Stomach (tissue), 4 donors: Measurements from ENCODE around the gene PLPP4.

Experiments used
- CTCF ChIP-seq, 7 experiments: fragments of 450-650 bp in 4 of 7; fragments of 200-600 bp in 3 of 7; sonication (generic) in 3 of 7; IDR thresholded peaks; one replicate each; pipeline ENCODE4 v1.5.1; 2016 to 2019; ENCODE audit warnings: antibody characterized with exemption in 7 of 7, control low read depth in 2 of 7, mild to moderate bottlenecking in 1 of 7
- EP300 ChIP-seq: sonication (generic); formaldehyde crosslinking; IDR thresholded peaks from one replicate; pipeline ENCODE4 v1.6.1; 2017; ENCODE audit warnings: antibody characterized with exemption
- POLR2A ChIP-seq, 4 donors: fragments of 450-650 bp; IDR thresholded peaks; one replicate each; pipeline ENCODE4 v1.6.1; 2016; ENCODE audit warnings: antibody characterized with exemption in 4 of 4, control low read depth in 2 of 4, mild to moderate bottlenecking in 1 of 4, moderate library complexity in 1 of 4
- POLR2AphosphoS5 ChIP-seq, 3 donors: sonication (generic); formaldehyde crosslinking; IDR thresholded peaks; one replicate each; pipeline ENCODE4 v1.6.1; 2016; ENCODE audit warnings: antibody characterized with exemption in 3 of 3

DNA sequence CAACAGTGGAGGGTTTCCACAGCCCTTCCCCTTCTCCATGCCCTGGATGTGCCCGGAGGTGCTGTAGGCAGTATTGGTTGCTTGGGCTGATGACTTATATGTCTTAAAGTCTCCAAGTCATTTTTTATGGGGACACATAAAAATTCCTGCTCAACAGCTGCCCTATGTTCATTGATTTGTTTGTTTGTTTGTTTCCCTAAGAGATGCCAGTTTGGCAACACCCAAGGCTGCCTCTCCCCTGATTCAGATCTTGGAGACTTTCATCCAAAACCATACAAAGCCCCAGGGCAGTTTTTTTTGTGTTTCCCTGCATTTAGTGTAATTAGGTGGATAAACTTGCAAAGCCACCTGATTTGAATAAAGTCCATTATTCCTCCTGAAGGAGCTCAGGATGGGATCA, 115.3 kb downstream of the PLPP4 start:
- TF ChIP-seq CTCF (IDR thresholded peaks at IDR 0.05) (no peak), POLR2A (IDR thresholded peaks at IDR 0.05) (no peak), POLR2AphosphoS5 (IDR thresholded peaks at IDR 0.05) (no peak), EP300 (no peak)
